Activated T-cell treated with anti-CD3 and anti-CD28 coated beads, Interleukin-2, amount 50 U/mL, for 72 hours (primary cell): ENCODE results near the gene HIF1A. TPM values are rescaled to one million over a fixed set of nuclear protein-coding genes. Genes with fewer than 3 reads are reported as not detected.
A peak's percentile ranks its signal among the peaks of the same experiment; 100 is the strongest.
"Not testable (repeated sequence)": the region's sequence is repeated elsewhere in the genome, so short reads cannot be mapped to it uniquely, and the experiment has no call there.

Source experiments
- ATAC-seq, 2 donors: fragments of 150-1000 bp; cut with Tn5 transposase; replicated peaks in 1 of 2; 2 replicates each; pipeline ENCODE4 v1.10.0; 2021; ENCODE audit warnings: moderate library complexity in 2 of 2, mild to moderate bottlenecking in 1 of 2
- DNase-seq, 2 donors: peaks; one replicate each; pipeline ENCODE4 v3.0.0; 2021 to 2022; ENCODE audit warnings: mixed read lengths in 1 of 2
- H3K27ac Mint-ChIP-seq: one replicate; pipeline ENCODE4 v1.8.0; 2022; ENCODE audit warnings: mild to moderate bottlenecking, moderate library complexity, mixed read lengths
- H3K27me3 Mint-ChIP-seq: one replicate; pipeline ENCODE4 v1.8.0; 2022; ENCODE audit warnings: low read depth, mixed read lengths
- H3K36me3 Mint-ChIP-seq, 2 donors: one replicate each; pipeline ENCODE4 v1.8.0; 2022; ENCODE audit warnings: mixed read lengths in 2 of 2, mild to moderate bottlenecking in 1 of 2; ENCODE audit not compliant: insufficient read depth in 2 of 2
- H3K4me1 Mint-ChIP-seq: one replicate; pipeline ENCODE4 v1.8.0; 2022; ENCODE audit warnings: low read depth, mixed read lengths
- H3K4me3 Mint-ChIP-seq, 2 donors: one replicate each; pipeline ENCODE4 v1.8.0; 2022; ENCODE audit warnings: mild to moderate bottlenecking in 2 of 2, mixed read lengths in 2 of 2, moderate library complexity in 2 of 2
- H3K9me3 Mint-ChIP-seq, 2 donors: one replicate each; pipeline ENCODE4 v1.8.0; 2022; ENCODE audit warnings: mixed read lengths in 2 of 2
- total RNA-seq, 2 donors: library from RNA; stranded (reverse); gene quantifications; one replicate each; pipeline ENCODE4 v1.2.3, GENCODE V29; 2022

The HIF1A gene
- 100 to 1,000 TPM; 283 to 343 TPM for total RNA-seq

- Mint-ChIP-seq H3K4me3 (peak within 1 kb of the TSS; percentile 94 to 97), H3K9me3 (peaks cover 0 to 2% of the 10 kb centered on the region in 2 donors), H3K4me1 (peaks cover 47% of the 10 kb centered on the region), H3K36me3 (peaks cover 21 to 37% of the 10 kb centered on the region in 2 donors), H3K27me3 (no peaks in the 10 kb centered on the region), H3K27ac (peak within 1 kb of the TSS; percentile 93)
- ATAC-seq (peak; percentile 90 to 91), DNase-seq (peak; percentile 96 to 98)
Observed at GRCh38 chr14:61694830-61695694, at the start of gene HIF1A. Gene HIF1A (plus strand): TSS chr14:61695513. CDS start chr14:61695805, 292 bp downstream.

DNA sequence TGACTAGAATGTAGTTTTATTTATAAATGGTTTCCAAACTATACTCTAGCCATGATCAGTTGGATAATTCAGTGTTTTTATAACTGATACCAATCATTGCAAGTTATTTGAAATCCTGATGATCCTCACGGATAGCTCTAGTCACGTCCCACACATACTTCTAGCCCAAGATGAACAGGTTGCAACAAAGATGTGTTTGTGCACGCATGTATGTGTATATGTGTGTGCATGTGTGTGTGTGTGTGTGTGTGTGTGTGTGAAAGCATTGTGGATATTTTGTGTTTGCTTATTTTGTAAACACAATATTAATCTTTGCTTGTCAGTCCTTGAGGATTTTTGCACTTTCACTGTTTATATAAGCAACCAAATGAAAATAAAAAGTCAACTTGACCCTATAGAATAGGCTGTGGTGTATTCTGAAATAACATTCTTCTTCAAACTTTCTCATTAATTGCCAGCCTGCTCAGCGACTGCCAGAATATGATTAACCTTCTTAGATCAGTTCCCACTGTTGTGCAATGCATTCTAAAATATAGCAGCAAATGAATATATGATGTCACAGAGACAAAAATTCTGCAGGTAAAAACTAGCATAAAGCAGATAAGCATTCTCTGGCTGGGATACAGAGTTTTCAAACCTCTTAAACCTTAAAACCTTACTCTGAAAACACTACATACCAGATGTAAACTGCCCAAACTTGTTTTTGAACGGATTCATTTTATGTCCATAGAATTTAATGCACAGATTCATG, 48.8 kb upstream of the HIF1A start:
- no peak for ATAC-seq
- no peak for DNase-seq
- H3K4me3 Mint-ChIP-seq, result no peak overlapping the region
- H3K9me3 Mint-ChIP-seq, result no peaks in the 10 kb centered on the region
- H3K4me1 Mint-ChIP-seq, result peaks cover 52% of the 10 kb centered on the region
- no peak overlapping the region for H3K27ac Mint-ChIP-seq
- H3K36me3 Mint-ChIP-seq, result no peaks in the 10 kb centered on the region
- H3K27me3 Mint-ChIP-seq, result no peaks in the 10 kb centered on the region

DNA sequence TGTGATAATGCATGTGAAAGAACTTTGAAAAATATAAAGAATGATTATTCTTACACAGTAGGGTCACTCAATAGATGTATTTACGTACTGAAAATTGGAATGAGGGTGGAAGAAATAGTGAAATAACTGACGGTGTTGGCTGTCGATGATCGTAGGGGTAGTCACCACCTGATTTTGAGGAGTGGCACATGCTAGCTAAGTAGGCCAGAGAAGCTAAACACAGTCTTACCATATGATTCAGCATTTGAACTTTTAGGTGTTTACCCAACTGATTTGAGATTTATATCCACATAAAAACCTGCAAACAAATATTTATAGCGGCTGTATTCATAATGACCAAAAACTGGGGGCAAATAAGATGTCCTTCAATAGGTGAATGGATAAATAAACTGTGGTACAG, 47.6 kb upstream of the HIF1A start:
- Mint-ChIP-seq H3K4me3 (no peak overlapping the region), H3K9me3 (no peaks in the 10 kb centered on the region), H3K27ac (no peak overlapping the region), H3K27me3 (no peaks in the 10 kb centered on the region), H3K4me1 (peaks cover 41% of the 10 kb centered on the region), H3K36me3 (no peaks in the 10 kb centered on the region)
- no peak for ATAC-seq
- DNase-seq, result no peak

DNA sequence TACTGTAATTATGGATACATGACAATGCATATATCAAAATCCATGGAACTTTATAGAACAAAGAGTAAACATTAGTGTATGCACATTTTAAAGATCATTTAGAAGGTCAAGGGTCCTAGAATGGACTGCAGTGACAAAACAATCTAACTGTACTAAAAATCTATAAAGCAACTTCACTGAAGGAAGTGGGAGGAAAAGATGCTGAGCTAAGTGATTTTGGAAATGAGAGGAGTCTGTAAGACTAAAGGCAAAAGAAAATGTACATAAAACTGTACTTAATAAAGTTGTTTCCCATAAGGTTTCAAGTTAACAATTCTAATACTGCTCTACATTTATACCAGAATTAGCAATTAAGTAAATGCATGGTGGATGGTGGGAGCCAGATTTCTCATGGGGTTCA, 46.9 kb upstream of the HIF1A start:
- Mint-ChIP-seq H3K27ac (no peak overlapping the region), H3K4me3 (no peak overlapping the region), H3K36me3 (no peaks in the 10 kb centered on the region), H3K9me3 (no peaks in the 10 kb centered on the region), H3K4me1 (peaks cover 35% of the 10 kb centered on the region), H3K27me3 (no peaks in the 10 kb centered on the region)
- ATAC-seq, result no peak
- DNase-seq, result no peak

DNA sequence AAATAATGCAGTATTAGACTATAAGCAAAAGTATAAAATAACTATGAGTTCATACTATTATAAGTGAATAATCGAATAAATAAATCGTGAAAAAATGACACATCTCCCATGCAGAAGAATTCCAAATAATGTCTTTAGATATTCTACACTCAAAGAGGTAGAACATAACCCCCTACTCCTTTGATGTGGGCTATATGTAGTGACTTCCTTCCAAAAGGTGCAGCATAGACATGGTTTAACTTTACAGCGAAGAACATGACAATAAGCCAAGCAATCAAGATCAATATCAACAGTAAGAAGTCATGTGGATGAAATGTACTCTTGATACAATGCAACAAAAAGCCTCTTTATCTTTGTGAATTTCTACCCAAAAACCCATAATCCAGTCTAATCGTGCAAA, 46.0 kb upstream of the HIF1A start:
- Mint-ChIP-seq H3K4me3 (no peak overlapping the region), H3K9me3 (no peaks in the 10 kb centered on the region), H3K36me3 (no peaks in the 10 kb centered on the region), H3K4me1 (peaks cover 32% of the 10 kb centered on the region), H3K27ac (no peak overlapping the region), H3K27me3 (no peaks in the 10 kb centered on the region)
- no peak for DNase-seq
- ATAC-seq, result no peak

- H3K36me3 Mint-ChIP-seq, result no peaks in the 10 kb centered on the region
- H3K9me3 Mint-ChIP-seq, result no peaks in the 10 kb centered on the region
- peaks cover 40% of the 10 kb centered on the region for H3K4me1 Mint-ChIP-seq
- no peak for DNase-seq
- H3K4me3 Mint-ChIP-seq, result no peak overlapping the region
- H3K27ac Mint-ChIP-seq, result no peak overlapping the region
- H3K27me3 Mint-ChIP-seq, result no peaks in the 10 kb centered on the region
- ATAC-seq, result no peak
Observed at GRCh38 chr14:61651355-61651754, 44.0 kb upstream of the HIF1A start.

GRCh38 chr14:61652526-61653262, 42.6 kb upstream of the HIF1A start:
- no peaks in the 10 kb centered on the region for H3K9me3 Mint-ChIP-seq
- no peaks in the 10 kb centered on the region for H3K27me3 Mint-ChIP-seq
- ATAC-seq, result no peak
- H3K27ac Mint-ChIP-seq, result no peak overlapping the region
- H3K4me1 Mint-ChIP-seq, result peaks cover 50% of the 10 kb centered on the region
- H3K36me3 Mint-ChIP-seq, result peaks cover 0 to 2% of the 10 kb centered on the region in 2 donors
- no peak for DNase-seq
- H3K4me3 Mint-ChIP-seq, result no peak overlapping the region

GRCh38 chr14:61653507-61653906, 41.8 kb upstream of the HIF1A start:
- Mint-ChIP-seq H3K4me1 (peaks cover 43% of the 10 kb centered on the region), H3K4me3 (no peak overlapping the region), H3K27me3 (no peaks in the 10 kb centered on the region), H3K36me3 (peaks cover 0 to 2% of the 10 kb centered on the region in 2 donors), H3K9me3 (no peaks in the 10 kb centered on the region), H3K27ac (no peak overlapping the region)
- DNase-seq (no peak), ATAC-seq (no peak)

- no peaks in the 10 kb centered on the region for H3K9me3 Mint-ChIP-seq
- H3K36me3 Mint-ChIP-seq, result peaks cover 0 to 2% of the 10 kb centered on the region in 2 donors
- no peaks in the 10 kb centered on the region for H3K27me3 Mint-ChIP-seq
- H3K4me1 Mint-ChIP-seq, result peaks cover 46% of the 10 kb centered on the region
- H3K27ac Mint-ChIP-seq, result no peak overlapping the region
- DNase-seq (no peak), ATAC-seq (no peak)
- no peak overlapping the region for H3K4me3 Mint-ChIP-seq
Observed at GRCh38 chr14:61654026-61654425, 41.3 kb upstream of the HIF1A start.

DNA sequence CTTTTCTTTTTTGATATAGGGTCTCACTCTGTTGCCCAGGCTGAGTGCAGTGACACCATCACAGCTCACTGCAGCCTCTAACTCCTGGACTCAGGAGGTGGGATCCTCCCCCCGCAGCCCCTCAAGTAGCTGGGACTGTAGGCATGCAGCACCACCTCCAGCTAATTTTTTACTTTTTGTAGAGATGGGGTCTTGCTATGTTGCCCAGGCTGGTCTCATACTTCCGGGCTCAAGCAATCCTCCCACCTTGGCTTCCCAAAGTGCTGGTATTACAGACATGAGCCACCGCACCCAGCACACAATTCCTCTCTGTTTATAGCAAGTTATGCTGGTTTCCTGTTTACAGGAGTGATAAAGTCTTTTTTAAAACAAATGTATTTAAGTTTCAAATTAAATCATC, 39.5 kb upstream of the HIF1A start:
- Mint-ChIP-seq H3K27me3 (no peaks in the 10 kb centered on the region), H3K4me3 (no peak overlapping the region), H3K4me1 (peaks cover 52% of the 10 kb centered on the region), H3K27ac (no peak overlapping the region), H3K9me3 (no peaks in the 10 kb centered on the region), H3K36me3 (peaks cover 0 to 2% of the 10 kb centered on the region in 2 donors)
- ATAC-seq (no peak), DNase-seq (no peak)

GRCh38 chr14:61656341-61656740, 39.0 kb upstream of the HIF1A start:
- H3K9me3 Mint-ChIP-seq, result no peaks in the 10 kb centered on the region
- no peaks in the 10 kb centered on the region for H3K27me3 Mint-ChIP-seq
- H3K4me1 Mint-ChIP-seq, result peaks cover 58% of the 10 kb centered on the region
- no peak overlapping the region for H3K27ac Mint-ChIP-seq
- H3K36me3 Mint-ChIP-seq, result peaks cover 0 to 2% of the 10 kb centered on the region in 2 donors
- no peak for ATAC-seq
- no peak for DNase-seq
- H3K4me3 Mint-ChIP-seq, result no peak overlapping the region

DNA sequence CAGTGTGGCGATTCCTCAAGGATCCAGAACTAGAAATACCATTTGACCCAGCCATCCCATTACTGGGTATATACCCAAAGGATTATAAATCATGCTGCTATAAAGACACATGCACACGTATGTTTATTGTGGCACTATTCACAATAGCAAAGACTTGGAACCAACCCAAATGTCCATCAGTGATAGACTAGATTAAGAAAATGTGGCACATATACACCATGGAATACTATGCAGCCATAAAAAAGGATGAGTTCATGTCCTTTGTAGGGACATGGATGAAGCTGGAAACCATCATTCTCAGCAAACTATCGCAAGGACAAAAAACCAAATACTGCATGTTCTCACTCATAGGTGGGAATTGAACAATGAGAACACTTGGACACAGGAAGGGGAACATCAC, 37.2 kb upstream of the HIF1A start:
- not testable (repeated sequence) for H3K27me3 Mint-ChIP-seq, DNase-seq, H3K9me3 Mint-ChIP-seq, H3K36me3 Mint-ChIP-seq, H3K4me3 Mint-ChIP-seq, ATAC-seq, H3K27ac Mint-ChIP-seq
- peaks cover 75% of the 10 kb centered on the region for H3K4me1 Mint-ChIP-seq

DNA sequence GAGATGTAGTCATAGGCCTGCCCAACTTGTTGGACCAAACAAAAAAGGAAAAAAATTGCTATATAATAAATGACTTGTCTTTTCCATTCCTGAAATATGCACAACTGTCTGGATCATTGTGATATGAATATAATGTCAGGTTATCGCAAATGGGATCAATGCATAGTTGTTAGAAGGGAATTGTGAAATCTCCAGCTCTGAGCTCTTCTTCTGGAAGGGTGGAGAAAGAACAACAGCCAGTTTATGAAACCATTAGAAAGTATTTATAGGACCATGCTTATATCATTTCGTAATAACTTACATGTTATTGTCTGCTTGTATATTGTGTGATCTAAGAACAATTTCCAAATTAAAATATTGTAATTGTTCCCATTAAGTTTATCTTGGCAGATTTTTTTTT, 35.7 kb upstream of the HIF1A start:
- no peak for DNase-seq

More for the DNA sequence above, 35.7 kb upstream of the HIF1A start:
- Mint-ChIP-seq H3K9me3 (no peaks in the 10 kb centered on the region), H3K27ac (peak overlapping the region; percentile 98), H3K4me3 (peak overlapping the region in 1 of 2 donors; percentile 84), H3K4me1 (peaks cover 83% of the 10 kb centered on the region), H3K27me3 (no peaks in the 10 kb centered on the region), H3K36me3 (peaks cover 0 to 2% of the 10 kb centered on the region in 2 donors)
- ATAC-seq, result no peak
